Measurements from ENCODE around the gene ZNRF3.
A peak's percentile ranks its signal among the peaks of the same experiment; 100 is the strongest.

ZNRF3 gene

DNA sequence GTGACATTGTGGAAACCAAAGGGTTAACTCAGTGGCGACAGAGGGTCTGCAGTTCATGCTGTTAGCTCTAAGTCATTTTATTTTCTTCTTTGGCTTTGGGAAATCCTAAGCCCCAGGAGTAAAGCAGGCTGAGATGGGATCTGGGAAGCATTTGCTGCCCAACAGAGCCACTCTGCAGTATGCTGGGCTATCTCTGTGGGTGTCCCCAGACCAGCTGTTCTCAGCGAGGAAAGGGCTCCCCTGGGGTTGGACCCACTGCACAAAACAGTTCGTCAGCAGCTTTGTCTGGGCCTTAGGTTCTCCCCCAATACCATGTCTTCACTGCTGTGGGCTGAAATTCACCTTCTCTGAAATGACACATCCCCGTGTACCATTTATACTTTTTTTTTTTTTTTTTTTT, 223.5 kb downstream of the ZNRF3 start:
- TF ChIP-seq, protein P1, sequence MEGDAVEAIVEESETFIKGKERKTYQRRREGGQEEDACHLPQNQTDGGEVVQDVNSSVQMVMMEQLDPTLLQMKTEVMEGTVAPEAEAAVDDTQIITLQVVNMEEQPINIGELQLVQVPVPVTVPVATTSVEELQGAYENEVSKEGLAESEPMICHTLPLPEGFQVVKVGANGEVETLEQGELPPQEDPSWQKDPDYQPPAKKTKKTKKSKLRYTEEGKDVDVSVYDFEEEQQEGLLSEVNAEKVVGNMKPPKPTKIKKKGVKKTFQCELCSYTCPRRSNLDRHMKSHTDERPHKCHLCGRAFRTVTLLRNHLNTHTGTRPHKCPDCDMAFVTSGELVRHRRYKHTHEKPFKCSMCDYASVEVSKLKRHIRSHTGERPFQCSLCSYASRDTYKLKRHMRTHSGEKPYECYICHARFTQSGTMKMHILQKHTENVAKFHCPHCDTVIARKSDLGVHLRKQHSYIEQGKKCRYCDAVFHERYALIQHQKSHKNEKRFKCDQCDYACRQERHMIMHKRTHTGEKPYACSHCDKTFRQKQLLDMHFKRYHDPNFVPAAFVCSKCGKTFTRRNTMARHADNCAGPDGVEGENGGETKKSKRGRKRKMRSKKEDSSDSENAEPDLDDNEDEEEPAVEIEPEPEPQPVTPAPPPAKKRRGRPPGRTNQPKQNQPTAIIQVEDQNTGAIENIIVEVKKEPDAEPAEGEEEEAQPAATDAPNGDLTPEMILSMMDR (IDR thresholded peaks at IDR 0.05; ENCODE audit: unreplicated experiment in 3 of 3), result no peak
- Mint-ChIP-seq H3K27me3 (ENCODE audit: low read depth) (no peaks in the 10 kb centered on the region), H3K27ac (peak overlapping the region in 2 of 3 experiments; percentile 21 to 71), H3K36me3 (ENCODE audit: low read depth) (peaks cover 9% of the 10 kb centered on the region), H3K4me3 (no peak overlapping the region), H3K4me1 (peaks cover 53% of the 10 kb centered on the region), H3K9me3 (no peaks in the 10 kb centered on the region)

Measured in nephron (organoid).